Fibroblast of upper back skin (primary cell): ENCODE results near the gene FLNB.
A peak's percentile ranks its signal among the peaks of the same experiment; 100 is the strongest.

ENCODE experiments used
- DNase-seq: peaks from one replicate; pipeline ENCODE4 v3.0.0-alpha.2; 2013

Gene FLNB

DNA sequence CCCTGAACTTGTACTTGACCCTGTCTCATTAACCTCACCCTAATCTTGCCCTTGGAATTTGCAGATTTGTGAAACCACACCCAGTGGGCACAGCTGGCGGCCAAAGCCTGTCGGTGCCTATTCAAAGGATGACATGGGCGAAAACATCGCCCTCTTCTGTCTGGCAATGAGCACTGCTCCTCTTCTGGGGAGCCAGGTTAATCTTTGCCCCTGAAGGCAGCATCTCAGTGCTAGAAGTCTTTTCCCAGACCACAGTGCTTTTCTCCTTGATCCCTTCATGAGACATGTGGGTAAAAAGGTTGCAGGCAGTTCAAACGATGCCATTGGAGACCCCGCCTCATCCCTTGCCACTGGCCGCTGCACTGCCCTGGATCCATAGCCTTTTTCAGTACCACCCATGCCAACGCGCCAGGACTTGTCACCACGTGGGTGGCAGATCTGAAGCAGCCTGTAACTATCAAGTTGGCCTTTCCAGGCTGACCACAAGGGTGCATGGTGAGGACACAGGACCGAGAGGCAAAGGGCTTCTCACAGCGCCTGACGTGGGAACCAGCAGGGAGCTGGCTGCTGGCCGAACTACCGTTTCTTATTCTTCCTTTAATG is 209.1 kb downstream of the FLNB start:
- peak; percentile 43 for DNase-seq

- DNase-seq = no peak
These were observed 210.7 kb downstream of the FLNB start for GRCh38 chr3:58218904-58219303.
